Ishikawa (cell line): Measurements from ENCODE around the gene MAGI2.

Source experiments
- CREB1 ChIP-seq: IDR thresholded peaks from 2 replicates; pipeline ENCODE4 v1.6.1; 2012; ENCODE audit warnings: low read depth
- EGR1 ChIP-seq: IDR thresholded peaks from 2 replicates; pipeline ENCODE4 v1.6.1; 2012
- EP300 ChIP-seq: IDR thresholded peaks from 2 replicates; pipeline ENCODE4 v1.6.1; 2012; ENCODE audit warnings: borderline replicate concordance
- ZBTB7A ChIP-seq: IDR thresholded peaks from 2 replicates; pipeline ENCODE4 v1.6.1; 2012; ENCODE audit warnings: low read depth
- TF ChIP-seq, protein P1 (sequence below): IDR thresholded peaks from 2 replicates; pipeline ENCODE4 v1.6.1; 2012

DNA sequence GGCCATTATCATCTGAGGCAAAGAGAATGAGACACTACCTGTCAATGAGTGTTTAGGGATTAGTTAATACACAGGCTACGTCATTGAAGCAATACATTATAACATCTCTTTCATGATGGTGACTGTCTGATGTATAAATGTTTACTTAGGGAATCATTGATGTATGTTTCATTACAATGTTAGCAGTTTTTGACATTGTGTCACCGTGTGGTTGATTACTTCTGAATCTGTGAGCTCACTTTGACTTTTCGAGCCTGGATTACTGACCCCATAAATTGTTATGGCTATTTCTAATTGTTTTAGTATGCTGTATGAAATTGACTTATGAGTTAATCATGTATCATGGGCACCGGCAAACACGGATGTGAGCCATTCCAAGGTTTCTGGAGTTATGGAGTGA, 494.0 kb downstream of the MAGI2 start:
- TF ChIP-seq ZBTB7A (no peak), CREB1 (no peak), EGR1 (no peak), EP300 (no peak)
- TF ChIP-seq, protein P1, sequence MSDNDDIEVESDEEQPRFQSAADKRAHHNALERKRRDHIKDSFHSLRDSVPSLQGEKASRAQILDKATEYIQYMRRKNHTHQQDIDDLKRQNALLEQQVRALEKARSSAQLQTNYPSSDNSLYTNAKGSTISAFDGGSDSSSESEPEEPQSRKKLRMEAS: no peak
